ENCODE measurements around the gene VSIG10L2.
A peak's percentile ranks its signal among the peaks of the same experiment; 100 is the strongest.

Gene VSIG10L2

DNA sequence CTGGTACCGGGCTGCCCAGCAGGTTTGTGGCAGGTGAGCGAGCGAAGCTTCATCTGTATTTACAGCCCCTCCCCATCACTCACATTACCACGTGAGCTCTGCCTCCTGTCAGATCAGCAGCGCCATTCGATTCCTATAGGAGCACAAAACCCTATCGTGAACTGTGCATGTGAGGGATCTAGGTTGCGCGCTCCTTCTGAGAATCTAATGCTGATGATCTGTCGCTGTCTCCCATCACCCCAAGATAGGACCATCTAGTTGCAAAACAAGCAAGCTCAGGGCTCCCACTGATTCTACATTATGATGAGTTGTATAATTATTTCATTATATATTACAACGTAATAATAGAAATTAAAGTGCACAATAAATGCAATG, 15.8 kb upstream of the VSIG10L2 start:
- DNase-seq, result no peak

DNA sequence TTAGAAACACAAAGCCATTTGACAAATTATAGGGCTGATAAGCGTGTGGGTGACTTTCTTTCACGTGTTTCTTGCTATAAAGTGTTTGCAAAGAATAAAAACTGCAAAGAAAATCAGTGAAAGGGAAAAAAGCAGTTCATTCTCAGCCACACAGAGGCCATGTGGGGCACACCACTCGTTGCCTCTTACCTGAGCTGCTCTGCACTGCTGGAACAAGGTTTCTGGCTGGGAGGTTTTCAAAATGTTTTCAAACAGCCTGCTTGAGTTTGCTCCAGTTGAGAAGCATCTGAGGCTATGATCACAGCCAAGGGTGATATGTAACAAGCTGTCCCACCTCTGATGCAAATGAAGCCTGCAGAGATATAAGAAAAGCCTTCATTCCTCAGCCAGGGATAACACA, 14.7 kb upstream of the VSIG10L2 start:
- no peak for DNase-seq

DNA sequence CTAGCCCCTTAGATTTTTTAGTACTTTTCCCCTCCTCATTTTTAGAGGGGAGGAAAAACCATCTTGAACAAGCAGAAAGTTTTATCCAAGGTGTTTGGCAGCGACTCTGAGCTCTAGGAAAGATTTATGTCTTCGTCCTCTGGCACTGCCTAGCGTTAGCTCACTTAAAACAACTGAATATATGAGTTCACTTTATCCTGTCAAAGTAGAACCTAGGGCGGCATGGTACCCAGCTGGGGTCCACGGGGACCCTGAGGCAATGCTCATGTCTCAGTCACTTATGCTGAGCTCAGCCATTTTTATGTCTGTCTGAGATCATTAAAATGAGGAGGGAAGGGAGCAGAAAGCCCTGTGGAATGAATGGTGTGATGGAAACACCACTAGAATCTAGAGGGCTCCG, 14.2 kb upstream of the VSIG10L2 start:
- no peak for DNase-seq

DNA sequence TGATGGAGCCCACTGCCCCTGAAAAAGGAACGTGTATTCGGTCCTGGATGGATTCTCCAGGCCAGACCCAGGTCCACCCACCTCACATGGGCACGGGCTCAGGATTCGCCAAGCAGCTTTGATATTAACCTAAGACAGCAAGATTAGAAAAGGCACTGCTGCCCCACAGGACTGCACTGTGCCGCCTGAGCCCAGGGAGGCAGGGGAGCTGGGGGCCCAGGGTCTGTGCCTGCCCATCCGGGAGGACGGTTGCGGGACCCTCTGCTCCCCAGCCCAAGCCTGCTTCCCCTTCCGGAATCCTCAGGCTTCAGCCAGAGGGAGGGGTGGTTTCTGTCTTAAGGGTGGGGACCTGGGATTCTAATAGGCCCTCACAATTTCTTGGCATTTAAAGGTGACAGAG, 13.5 kb upstream of the VSIG10L2 start:
- DNase-seq, result no peak

DNA sequence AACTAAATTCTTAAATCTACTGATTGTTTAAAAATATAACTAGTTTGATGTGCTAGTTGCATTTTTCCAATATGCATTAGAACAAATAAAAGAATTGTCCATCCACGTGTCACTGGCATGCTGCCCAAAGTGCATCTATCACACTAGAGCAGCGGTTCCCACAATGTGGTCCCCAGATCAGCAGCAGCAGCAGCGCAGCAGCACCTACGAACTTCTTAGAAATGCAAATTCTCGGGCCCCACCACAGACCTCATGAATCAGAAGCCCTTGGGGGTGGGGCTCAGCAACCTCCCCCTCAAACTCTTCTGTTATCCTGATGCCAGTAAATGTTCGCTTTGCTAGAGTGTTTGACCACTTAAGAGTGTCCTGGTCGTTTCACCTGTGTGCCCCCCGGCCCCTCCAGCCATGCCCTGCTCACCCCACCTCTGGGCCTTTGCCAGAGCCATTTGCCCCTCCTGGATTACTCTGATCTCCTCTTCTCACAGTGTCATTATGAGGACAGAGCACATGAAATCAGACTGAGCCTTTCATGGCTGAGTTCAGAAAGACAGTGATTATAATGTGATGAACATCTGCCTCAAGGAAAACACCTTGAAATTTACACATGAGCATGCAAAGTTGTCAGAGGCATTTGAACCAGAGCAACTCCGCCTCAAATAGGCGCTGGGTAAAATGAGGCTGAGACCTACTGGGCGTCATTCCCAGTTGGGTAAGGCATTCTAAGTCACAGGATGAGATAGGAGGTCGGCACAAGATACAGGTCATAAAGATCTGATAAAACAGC, 12.6 kb upstream of the VSIG10L2 start:
- DNase-seq, result no peak

DNA sequence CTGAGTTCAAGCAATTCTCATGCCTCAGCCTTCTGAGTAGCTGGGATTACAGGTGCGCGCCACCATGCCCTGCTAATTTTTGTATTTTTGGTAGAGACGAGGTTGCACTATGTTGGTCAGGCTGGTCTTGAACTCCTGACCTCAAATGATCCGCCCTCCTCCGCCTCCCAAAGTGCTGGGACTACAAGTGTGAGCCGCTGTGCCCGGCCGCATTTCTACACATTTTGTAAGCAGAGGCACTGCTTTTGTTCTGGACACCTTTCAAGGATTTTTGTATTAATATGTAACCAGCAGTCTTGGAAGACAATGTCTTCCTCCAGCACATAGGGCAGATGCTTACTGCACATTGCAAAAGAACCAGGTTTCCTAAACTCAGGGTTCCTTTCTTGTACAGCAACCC, 11.4 kb upstream of the VSIG10L2 start:
- no peak for DNase-seq

DNA sequence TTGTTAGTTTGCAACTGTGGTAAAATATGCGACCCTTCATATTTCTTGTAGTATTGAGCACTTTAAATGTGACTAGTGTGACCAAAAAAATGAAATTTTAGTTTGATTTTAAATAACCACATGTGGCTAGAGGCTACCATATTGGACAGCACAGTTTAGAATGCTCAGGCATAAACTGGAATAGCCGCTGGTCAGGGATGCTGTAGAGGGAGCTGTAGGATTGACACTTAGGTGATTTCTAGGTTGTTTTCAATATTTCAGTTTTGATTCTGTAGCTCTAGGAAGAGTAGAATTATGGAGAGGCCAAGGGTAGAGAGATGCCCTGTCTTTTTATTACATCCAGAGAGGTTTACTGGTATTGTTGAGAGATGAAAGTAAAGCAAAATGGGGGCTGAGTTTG, 10.8 kb upstream of the VSIG10L2 start:
- no peak for DNase-seq

DNA sequence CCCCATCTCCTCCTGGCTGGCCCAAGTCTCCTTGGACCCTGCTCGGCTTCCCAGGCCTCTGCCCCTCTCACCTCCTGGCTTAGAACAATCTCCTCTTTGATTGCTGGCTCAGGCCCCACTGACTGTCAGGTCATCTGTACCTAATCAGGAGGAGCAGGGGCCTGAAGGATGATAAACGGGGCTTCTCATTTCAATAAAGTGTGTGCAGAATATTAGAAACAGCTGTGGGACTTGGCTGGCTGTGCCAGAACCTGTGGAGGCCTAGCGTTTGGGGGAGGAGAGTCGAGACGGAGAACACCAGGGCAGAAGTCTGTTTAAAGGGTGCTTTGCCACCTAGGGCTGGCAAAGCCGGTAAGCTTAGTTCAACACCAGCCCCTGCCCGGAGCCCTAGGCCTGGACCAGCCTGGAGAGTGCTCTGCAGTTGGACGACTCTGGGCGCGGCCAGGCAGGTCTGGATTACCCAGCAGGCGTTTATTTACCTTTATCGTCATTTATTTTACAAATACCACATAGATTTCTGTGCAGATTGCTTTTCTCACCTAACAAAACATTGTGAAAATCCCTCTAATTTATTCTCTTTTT, 10.1 kb upstream of the VSIG10L2 start:
- no peak for DNase-seq

DNA sequence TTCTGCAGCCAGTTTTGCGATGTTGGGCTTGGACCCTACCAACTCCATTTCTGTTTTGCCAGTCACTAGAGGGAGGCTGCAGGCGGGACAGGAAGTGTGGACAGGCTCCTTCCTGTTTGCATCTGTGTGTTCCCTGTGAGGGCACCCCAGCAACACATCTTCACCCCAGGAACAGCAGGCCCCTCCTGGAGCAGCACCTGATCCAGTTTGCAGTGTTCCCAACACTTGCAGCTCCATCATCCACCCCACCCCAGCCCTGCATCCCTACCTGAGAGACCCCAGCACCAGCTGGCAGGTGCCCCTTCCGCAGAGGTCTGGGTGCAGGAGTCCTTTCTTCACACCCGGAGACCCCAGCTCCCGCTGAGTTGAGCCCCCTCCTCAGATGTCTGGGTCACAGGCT, 7.4 kb upstream of the VSIG10L2 start:
- no peak for DNase-seq

DNA sequence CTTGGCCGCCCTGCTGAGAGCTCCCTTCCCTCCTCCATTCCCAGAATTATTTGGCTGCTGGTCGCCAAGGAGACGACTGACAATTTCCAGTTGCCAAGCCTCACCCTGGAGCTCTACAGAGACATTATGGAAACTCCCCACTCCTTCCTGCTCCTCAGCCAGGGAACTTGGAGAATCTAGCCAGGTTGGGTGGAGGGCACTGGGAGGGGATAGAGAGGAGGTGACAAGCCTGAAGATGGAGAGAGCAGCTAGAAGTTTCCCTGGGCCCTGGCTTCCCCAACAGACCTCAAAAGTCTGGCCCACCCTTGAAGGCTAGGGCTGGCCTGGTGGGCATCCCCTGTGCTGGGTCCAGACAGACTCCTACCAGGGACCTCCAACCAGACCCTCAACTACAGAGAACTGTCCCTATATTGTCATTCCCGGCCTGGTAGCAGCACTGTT, 6.7 kb upstream of the VSIG10L2 start:
- no peak for DNase-seq

DNA sequence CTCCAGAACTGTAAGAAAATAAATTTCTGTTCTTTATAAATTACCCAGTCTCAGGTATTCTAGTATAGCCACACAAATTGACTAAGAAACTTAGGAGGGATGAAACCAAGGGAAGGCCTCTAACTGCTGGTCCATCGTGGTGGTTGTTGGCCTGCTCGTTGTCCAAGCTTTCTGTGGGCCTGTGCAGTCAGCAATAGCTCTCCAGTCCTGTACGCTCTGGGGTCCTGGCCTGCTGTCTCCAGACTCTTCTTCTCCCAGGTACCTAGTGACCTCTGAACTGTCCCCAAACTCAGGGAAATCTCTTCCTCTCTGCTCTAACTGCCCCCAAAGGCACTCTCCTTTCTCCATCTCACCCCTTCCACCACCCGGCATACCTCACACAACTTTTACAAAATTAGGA, 5.7 kb upstream of the VSIG10L2 start:
- DNase-seq, result no peak

DNA sequence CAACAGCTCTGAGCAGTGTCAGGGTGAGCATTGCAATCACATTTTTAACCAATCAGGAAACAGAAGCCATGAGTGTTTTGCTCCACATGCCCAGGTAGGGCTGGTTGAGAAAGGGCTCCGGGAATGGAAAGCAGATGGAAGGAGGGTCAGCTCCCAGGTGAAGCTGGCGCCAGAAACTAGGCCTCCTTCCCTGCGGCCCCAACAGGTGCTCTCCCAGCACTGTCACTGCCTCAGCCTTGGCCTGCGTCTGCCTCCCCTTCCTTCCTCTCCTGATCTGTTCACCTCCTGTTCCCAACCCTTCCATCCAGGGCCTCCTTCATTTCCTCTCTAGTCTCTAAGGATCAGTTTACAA, 4.6 kb upstream of the VSIG10L2 start:
- DNase-seq, result no peak

DNA sequence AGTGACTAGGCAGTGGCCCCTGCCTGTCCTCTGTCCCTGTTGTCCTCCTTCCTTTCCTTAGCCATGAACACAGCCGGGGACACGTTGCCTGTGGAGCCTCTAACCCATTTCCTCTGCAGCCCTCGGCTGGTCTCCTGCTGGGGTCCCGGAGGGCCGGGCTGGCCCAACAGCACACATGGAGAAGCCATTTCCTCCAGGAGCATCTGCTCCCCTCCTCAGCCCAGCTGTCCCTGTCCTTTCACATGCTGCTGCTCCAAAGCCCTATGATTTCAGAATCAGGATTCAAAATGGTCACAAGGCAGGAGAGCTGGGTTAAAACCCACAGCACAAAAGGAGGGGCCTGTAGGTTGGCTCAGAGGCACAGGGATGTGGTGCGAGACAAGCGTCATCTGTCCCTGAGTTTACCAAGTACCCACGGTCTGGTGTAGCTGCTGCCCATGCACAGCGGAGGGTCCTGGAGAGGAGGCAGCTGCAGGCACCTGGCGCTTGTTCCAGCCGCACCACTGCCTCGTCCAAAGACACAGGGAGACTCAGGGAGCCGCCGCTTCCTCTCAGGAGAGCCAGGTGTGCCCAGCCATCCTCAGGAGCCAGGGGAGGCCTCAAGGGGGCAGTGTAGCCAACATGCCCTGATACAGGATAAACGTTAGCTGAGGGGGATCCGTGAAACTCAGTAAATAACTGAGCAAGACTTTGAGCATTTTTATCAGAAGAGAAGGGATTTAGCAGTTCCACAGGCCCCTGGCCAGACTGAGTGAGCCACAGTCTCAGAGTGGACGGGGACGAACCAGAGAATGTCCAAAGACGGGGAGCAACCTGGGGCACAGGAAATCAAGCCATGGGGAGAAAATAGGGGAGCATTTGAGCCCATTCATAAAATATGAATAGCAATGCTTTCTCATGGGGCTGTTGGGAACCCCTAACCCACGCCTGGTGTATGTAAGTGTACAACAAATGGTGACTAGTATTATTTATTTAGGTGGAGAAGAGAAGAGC, 3.9 kb upstream of the VSIG10L2 start:
- peak; percentile 40 to 51 for DNase-seq

DNA sequence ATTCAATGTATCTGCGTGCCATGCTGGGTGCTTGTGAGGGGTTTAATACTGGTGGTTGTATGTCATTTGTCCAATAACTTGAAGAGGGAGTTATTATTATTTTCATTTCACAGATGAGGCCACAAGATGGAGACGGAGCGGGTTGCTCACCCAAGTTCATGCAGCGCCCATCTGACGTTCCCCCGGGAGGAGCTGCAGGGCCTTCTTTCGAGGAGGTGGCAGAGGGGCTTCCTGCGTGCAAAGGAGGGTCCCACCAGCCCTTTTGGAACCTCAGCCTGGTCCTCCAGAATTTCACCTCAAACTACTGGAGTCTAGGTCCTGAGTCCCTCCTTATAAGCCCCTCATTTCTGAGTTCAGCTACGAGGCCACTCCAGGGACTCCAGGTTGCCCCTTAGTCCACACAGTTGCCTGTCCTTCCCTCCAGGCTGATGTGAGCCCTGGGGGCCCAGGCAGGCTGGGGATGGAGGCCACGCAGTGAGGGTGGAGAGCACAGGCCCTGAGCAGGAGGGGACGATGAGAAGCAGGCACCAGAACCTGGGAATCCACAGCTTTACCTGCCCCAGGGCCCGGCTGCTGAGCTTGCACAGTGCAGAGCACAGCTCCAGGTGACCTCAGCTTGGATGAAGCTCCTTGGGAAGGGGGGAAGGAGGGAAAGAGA, 2.9 kb upstream of the VSIG10L2 start:
- DNase-seq, result no peak

DNA sequence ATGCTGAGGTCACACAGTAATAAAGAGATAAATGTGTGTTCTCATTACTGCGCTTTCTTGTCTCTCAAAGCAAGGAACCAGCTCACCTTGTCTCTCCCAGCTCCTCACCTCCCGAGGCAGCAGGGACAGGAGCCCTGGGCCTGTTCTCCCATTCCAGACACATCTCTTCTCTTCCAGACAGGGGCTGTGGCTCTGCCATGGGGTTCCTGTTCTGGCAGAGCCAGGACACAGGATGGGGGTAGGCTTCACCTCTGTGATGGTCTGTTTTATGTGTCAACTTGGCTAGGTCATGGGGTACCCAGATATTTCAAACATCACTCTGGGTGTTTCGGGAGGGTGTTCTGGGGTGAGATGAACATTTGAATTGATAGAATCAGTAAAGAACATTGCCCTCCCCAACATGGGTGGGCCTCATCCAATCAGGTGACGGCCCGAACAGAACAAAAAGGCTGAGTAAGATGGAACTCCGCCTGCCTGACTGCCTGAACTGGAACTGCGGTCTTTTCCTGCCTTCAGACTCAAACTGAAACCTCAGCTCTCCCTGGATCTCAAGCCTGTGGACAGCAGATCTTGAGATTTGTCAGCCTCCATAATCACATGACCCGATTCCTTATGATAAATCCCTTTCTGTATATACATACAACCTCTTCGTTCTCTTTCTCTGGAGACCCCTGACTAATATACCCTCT, 2.0 kb upstream of the VSIG10L2 start:
- no peak for DNase-seq

DNA sequence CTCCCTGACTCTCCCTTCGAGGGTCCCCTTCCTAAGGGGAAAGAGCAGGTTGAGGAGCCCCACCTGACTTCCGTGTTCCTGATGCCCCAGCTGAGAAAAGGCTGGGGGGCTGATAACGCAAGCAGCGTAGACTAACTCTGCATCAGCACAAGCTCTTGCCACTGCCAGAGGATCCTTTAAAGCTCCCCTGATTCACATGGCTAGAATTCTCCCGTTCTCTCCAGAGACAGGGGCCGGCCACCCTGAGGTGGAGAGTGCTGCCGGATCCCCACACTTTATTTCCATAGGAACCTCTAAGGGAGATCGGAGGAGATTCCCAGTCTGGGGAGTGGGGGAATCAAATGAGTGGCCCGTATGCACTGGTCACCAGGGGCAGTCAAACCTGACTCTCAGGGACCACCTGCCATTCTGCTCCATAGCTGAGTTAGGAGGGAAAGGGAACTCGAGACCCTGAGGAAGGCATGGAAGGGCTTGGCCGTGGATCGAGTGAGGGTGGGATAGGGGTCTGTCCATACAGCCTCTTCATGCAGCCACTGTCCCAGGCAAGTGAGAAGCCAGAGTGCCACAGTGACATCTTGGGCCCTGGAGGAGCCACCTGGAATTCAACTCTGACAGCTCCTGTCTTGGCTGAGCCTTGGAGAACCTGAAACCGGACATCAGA, 1.4 kb upstream of the VSIG10L2 start:
- DNase-seq, result no peak

DNA sequence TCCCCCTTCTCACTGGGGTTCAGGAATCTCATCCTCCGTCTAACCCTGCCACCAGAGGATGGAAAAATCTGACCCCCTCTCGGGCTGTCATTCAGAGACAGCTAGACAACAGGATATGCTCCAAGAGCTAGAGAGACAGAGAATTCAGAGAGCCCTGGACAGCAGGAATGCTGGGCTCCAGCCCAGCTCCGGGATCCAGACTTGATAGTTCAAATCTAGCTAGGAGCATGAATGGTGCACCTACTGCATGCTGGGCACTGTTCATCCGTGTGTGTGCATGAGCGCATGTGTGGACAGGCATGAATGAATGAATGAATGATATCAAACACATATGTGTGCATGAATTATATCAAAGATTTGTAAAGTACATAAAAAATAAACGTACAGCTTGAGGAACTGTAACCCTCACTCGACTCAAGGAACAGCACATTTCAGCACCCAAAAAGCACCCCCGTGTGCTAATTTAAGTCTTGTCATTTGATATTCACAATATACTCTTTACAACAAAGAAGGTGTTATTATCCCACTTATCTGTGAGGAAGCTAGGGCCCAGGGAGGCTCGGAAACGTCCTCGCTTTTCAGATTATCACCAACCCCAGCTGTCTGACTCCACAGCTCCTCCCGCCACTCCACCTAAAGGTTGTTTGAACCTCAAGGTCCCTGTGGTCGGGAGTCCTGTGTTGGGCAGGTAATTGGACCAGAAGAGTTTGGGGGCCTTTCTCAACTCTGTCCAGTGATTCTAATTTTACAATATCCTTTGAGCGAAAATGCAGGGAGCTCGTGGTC, 640 bp upstream of the VSIG10L2 start:
- no peak for DNase-seq

DNA sequence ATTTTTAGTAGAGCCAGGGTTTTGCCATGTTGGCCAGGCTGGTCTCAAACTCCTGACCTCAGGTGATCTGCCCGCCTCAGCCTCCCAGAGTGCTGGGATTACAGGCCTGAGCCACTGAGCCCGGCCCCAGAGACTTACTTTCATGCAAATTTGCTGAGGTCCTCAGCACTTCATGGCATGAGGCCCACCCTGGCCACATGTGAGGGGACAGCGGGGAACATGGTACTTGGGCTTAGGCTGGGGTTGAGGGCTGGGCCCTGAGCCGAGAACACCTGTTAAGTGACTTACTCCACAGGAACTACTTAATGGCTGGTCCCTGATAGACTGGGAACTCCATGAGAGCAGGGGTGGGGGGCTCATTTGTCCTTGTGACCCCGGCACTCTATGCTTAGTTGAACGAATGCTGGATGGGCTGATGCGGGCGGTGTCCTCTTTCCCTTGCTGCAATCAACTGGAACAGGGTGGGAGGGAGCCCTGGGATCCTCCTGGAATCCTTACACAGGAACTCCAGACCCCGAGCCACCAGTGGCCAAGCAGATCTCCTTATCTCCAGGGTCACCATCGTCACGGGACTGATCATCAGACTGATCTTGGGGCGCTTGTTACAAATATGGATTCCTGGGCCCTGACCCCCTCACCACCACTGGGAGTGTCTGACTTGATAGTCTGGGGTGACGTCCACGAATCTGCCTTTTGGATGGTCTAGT, 1.0 kb downstream of the VSIG10L2 start:
- no peak for DNase-seq

DNA sequence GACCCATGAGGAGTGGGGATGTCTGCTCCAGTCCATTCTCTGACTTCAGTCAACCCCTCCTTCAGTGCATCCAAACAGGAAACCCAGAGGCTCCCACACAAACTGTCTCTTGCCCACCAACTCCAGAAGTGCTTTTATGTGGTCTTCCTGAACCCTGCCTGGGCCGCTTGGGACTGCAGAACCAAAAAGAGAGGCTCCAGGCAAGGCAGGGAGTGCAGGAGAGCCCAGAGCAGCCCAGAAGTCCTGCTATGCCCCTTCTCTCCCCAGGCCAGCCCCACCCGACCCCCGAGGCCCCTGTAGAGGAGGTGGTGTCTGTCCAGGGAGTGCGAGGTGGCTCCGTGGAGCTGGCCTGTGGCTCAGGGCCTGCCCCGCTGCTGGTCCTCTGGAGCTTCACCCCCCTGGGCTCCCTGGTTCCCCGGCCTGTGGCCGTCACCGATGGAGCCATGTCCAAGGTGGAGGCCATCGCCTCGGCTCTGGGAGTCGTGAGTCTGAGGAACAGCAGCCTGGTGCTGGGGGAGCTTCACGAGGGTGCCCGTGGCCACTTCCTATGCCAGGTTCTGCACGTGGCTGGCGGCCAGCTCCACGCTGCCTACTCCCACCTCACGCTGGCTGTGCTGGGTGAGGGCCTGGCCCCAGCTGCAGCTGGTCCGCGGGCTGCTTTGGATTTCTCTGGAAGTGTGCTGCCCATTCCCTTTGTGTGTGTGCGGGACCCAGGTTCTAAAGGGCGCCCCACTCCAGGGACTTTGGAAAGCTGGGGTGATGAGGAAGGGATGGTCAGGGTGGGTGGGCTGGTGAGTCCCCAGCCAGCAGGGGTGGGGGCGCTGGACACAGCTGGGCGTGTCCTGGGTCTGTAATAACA, 1.8 kb downstream of the VSIG10L2 start:
- DNase-seq, result no peak

Data from stimulated activated CD4-positive, alpha-beta T cell treated with anti-CD3 and anti-CD28 coated beads, Interleukin-2, amount 100 ng/mL, for 48 hours (primary cell).